Stimulated activated CD4-positive, alpha-beta T cell treated with anti-CD3 and anti-CD28 coated beads, TNF-alpha, amount 100 ng/mL, for 4 hours (primary cell): ENCODE measurements around the gene EFR3B.
"Not testable (repeated sequence)": the region's sequence is repeated elsewhere in the genome, so short reads cannot be mapped to it uniquely, and the experiment has no call there.

Source experiments
- DNase-seq, 3 experiments: peaks; one replicate each; pipeline ENCODE4 v3.0.0-alpha.2; 2020; ENCODE audit warnings: low read depth in 3 of 3

EFR3B gene, protein sequence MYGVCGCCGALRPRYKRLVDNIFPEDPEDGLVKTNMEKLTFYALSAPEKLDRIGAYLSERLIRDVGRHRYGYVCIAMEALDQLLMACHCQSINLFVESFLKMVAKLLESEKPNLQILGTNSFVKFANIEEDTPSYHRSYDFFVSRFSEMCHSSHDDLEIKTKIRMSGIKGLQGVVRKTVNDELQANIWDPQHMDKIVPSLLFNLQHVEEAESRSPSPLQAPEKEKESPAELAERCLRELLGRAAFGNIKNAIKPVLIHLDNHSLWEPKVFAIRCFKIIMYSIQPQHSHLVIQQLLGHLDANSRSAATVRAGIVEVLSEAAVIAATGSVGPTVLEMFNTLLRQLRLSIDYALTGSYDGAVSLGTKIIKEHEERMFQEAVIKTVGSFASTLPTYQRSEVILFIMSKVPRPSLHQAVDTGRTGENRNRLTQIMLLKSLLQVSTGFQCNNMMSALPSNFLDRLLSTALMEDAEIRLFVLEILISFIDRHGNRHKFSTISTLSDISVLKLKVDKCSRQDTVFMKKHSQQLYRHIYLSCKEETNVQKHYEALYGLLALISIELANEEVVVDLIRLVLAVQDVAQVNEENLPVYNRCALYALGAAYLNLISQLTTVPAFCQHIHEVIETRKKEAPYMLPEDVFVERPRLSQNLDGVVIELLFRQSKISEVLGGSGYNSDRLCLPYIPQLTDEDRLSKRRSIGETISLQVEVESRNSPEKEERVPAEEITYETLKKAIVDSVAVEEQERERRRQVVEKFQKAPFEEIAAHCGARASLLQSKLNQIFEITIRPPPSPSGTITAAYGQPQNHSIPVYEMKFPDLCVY

GRCh38 chr2:25041928-25042320 is at the start of gene EFR3B:
EFR3B (plus strand) TSS chr2:25042076; CDS start chr2:25042313, 237 bp downstream.
- DNase-seq = peak; percentile 77 to 82 (median 79)

DNA sequence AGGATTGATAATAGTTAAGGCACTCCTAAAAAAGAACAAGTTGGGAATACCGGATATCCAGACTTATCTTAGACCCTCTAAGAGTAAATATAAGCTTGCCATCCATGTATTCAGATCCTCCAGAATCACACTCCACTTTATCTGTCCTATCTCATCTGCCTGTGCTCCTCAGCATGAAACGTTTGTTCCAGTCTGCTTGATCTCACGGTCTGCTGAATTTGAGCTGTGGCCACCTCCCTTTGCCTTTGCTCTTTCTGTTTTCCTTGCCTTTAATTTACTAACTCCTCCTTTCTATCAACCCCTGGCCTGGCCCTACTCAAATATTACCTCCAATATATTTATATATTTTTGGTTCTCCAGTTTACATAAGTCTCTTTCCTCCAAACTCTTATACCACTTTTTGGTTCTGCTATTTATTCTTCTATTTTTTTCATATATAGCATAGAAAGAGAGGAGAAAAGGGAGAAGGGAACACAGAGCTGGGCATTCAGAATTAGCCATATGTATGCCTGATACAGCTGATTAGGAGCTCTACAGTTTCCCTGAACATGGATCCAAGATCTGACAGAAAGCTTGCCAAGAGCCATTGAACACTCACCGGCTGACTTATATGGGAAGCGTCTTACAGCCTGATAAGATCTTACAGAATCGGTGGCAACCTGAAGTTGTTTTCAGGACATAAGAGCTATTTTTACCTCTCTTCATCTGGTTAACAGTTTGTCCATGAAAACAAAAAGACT is 48.3 kb upstream of the EFR3B start:
- no peak for DNase-seq

GRCh38 chr2:24994146-24994724 is 47.6 kb upstream of the EFR3B start:
- no peak for DNase-seq

- not testable (repeated sequence) for DNase-seq
Measured at GRCh38 chr2:24999097-24999496, 42.8 kb upstream of the EFR3B start.

DNA sequence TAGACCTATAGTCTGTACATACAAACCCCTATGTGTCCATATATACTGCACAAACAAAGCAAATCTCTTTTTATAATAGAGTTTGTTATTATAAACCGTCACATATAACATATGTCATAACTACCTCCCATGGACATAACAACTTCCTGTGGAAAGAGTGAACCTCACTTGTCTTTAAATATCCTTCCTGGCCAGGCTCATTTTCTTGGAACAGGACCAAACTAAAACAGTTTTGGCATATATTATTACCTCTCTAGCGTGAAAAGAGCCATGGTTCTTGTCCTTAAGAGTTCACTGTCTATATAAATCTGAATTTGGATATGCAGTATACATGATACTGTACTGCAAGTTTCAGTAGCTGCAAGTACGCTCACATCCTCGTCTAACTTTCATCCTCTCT is 41.8 kb upstream of the EFR3B start:
- no peak for DNase-seq

- no peak for DNase-seq
Measured at GRCh38 chr2:25000503-25001324, 41.2 kb upstream of the EFR3B start.

- no peak for DNase-seq
Measured at GRCh38 chr2:25001325-25001637, 40.6 kb upstream of the EFR3B start.

GRCh38 chr2:25002066-25002465 is 39.8 kb upstream of the EFR3B start:
- DNase-seq = no peak

GRCh38 chr2:25009954-25010353 is 31.9 kb upstream of the EFR3B start:
- DNase-seq = no peak

GRCh38 chr2:25011342-25011741 is 30.5 kb upstream of the EFR3B start:
- DNase-seq = not testable (repeated sequence)

DNA sequence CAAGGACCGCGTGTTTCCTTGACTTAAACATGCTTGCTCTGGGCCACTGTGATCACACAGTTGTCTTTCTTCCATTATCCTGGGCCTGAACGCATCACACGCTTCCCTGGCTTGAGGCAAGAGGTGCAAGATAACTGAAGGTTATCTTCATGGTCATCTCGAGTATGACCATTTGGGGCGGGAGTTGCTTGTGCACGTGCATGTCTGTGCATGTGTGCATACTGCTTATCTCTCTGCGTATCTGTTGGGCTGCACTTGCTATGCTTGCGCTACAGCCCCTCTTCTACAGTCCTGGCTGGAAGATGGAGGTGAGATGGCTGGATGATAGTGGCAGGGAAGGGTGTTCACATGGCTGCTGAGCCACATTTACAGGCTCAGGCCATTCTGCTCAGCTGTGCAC is 27.2 kb upstream of the EFR3B start:
- DNase-seq = no peak

DNA sequence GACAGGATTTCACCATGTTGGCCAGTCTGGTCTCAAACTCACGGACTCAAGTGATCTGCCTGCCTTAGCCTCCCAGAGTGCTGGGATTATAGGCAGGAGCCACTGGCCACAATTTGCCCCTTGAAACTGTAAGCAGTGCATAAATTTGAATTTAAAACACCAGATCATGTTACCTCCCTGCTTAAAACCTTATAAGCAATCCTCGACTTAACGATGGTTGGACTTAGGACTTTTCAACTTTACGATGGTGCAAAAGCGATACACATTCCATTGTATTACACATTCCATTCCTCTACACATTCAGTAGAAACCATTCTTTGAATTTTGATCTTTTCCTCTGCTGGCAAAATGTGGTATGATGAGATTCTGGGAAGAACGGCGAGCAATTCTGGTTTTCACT is 23.2 kb upstream of the EFR3B start:
- no peak for DNase-seq

DNA sequence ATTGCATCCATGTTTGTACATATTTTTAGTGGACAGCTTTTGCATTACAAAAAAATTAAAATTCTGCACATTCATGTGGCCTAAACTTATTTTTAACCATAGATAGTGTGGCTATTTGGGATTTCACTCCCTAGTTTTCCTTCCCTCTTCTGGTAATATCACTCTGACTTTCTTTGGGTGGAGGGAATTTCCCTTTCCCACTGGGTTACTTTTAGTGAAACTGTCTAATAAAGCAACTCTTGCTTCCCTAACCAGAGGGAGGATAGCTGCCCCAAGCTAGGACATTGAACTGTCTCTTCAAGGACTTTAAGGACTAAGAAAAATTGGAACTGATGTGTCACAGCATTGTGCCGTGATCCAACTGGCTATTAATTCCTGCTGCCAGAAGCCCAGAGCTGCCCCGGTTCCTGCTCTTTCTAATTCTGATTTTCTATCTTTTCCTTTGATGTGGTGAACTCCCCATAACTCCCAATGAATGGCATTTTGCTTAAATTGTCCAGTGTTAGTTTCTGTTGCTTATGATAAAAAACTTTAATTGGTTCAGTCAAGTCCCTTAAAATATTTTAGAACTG is 20.0 kb upstream of the EFR3B start:
- DNase-seq = no peak

- DNase-seq = no peak
Measured at GRCh38 chr2:25023333-25023732, 18.5 kb upstream of the EFR3B start.

DNA sequence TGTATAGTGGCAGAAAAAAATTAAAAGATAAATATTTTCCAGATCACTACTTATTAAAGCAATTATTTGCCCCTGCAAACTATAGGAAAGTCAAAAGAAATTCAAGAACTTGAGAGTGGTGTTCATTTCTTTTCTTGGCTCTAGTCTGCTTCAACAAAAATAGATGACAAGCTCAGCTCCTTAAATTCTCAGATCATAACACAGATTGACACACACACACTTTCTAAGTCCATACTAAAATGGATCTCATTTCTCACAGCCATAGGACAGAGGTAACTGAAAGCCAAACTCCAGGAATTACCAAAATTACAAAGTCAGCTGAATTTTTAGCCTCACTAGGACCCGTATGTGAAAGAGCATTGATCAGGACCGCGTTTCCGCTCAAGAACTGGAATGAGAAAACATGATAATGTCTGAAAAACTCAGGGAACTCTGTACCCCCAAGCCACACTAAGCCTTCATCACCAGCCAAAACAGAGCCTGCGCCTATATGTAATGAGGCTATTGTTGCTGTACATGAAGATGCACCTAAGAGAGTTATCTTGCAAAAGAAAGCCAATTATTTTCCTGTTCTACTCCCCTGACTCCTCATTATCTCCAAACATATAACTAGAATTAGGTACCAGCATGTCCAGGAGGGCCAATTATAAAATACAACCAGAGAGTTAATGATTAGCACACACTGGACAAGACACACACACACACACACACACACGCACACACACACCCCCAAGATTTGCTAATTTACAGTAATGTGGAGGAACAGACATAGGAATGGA is 16.5 kb upstream of the EFR3B start:
- DNase-seq = no peak

DNA sequence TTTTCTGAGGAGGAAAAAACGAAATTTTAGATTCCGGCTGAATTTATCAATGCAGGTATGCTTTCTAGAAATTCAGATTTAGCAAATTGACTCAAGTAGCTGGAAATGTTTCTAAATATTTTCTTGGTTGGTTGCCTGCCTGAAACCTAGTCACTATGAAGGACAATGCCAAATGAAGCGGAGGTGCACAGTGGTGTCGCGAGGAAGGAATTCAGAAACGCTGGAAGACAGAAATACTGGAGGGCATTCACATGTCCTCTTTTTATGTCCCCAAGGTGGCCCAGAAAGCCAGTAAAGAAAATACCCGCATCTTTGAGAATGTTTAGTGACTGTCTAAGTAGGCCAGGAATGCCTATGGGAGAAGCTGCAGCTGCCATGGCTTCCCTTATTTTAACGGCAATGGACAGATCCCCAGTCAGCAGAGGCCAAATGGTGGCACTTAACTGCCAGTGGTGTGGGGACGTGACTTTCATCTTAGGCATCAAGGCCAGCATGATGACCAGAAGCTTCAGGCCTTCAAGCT is 15.8 kb upstream of the EFR3B start:
- no peak for DNase-seq

GRCh38 chr2:25029183-25029554 is 12.7 kb upstream of the EFR3B start:
- DNase-seq = no peak

GRCh38 chr2:25030702-25031101 is 11.2 kb upstream of the EFR3B start:
- DNase-seq = no peak

- no peak for DNase-seq
Measured at GRCh38 chr2:25032094-25032493, 9.8 kb upstream of the EFR3B start.

GRCh38 chr2:25032901-25033300 is 9.0 kb upstream of the EFR3B start:
- DNase-seq = no peak
